Neural progenitor cell (in vitro differentiated cells): Measurements from ENCODE around the gene HDAC5. TPM values are rescaled to one million over a fixed set of nuclear protein-coding genes. Genes with fewer than 3 reads are reported as not detected.

ENCODE experiments used
- DNase-seq: peaks from one replicate; pipeline ENCODE4 v3.0.0-alpha.2; 2016; ENCODE audit warnings: low spot score
- H2AFZ ChIP-seq: fragments of 200-600 bp; sonication (generic); replicated peaks from 2 replicates; pipeline ENCODE4 v1.6.1; 2016; ENCODE audit warnings: antibody characterized with exemption
- H3F3A ChIP-seq: fragments of 200-600 bp; sonication (generic); 2 replicates; pipeline ENCODE4 v1.6.1; 2016; ENCODE audit warnings: antibody characterized with exemption, low read depth
- H3K27ac ChIP-seq: fragments of 200-600 bp; sonication (generic); 2 replicates; pipeline ENCODE4 v1.5.1; 2016; ENCODE audit warnings: mild to moderate bottlenecking
- H3K27me3 ChIP-seq: fragments of 200-600 bp; sonication (generic); 2 replicates; pipeline ENCODE4 v1.6.1; 2016; ENCODE audit warnings: mild to moderate bottlenecking, moderate library complexity
- H3K36me3 ChIP-seq: fragments of 200-600 bp; sonication (generic); 2 replicates; pipeline ENCODE4 v1.5.1; 2016
- H3K4me1 ChIP-seq: fragments of 200-600 bp; sonication (generic); 2 replicates; pipeline ENCODE4 v1.6.1; 2016; ENCODE audit warnings: mixed run types
- H3K4me2 ChIP-seq: fragments of 200-600 bp; sonication (generic); 2 replicates; pipeline ENCODE4 v1.6.1; 2016
- H3K4me3 ChIP-seq: fragments of 200-600 bp; sonication (generic); 2 replicates; pipeline ENCODE4 v1.5.1; 2016
- H3K79me2 ChIP-seq: fragments of 200-600 bp; sonication (generic); 2 replicates; pipeline ENCODE4 v1.6.1; 2016; ENCODE audit warnings: low read depth
- H3K9ac ChIP-seq: fragments of 200-600 bp; sonication (generic); 2 replicates; pipeline ENCODE4 v1.6.1; 2016
- H3K9me3 ChIP-seq: fragments of 200-600 bp; sonication (generic); 2 replicates; pipeline ENCODE4 v1.5.1; 2016; ENCODE audit warnings: low read depth
- H4K20me1 ChIP-seq: fragments of 200-600 bp; sonication (generic); 2 replicates; pipeline ENCODE4 v1.6.1; 2016; ENCODE audit warnings: low read depth
- H3K27ac Mint-ChIP-seq: 3 replicates; pipeline ENCODE4 v1.8.0; 2021; ENCODE audit warnings: mixed read lengths
- H3K27me3 Mint-ChIP-seq: 2 replicates; pipeline ENCODE4 v1.8.0; 2022; ENCODE audit warnings: low read depth, mild to moderate bottlenecking, inconsistent platforms, moderate library complexity, mixed read lengths; ENCODE audit not compliant: insufficient read depth
- H3K36me3 Mint-ChIP-seq: 3 replicates; pipeline ENCODE4 v1.8.0; 2021; ENCODE audit warnings: mixed read lengths
- H3K4me1 Mint-ChIP-seq: 3 replicates; pipeline ENCODE4 v1.8.0; 2021; ENCODE audit warnings: mixed read lengths
- H3K4me3 Mint-ChIP-seq: 3 replicates; pipeline ENCODE4 v1.8.0; 2021; ENCODE audit warnings: mild to moderate bottlenecking, moderate library complexity, mixed read lengths
- H3K9me3 Mint-ChIP-seq: 3 replicates; pipeline ENCODE4 v1.8.0; 2020; ENCODE audit warnings: mixed read lengths
- EZH2 ChIP-seq: fragments of 200-600 bp; sonication (generic); IDR thresholded peaks from 2 replicates; pipeline ENCODE4 v1.6.1; 2017; ENCODE audit warnings: antibody characterized with exemption, mild to moderate bottlenecking, moderate library complexity
- EZH2phosphoT487 ChIP-seq: fragments of 200-600 bp; sonication (generic); IDR thresholded peaks from 2 replicates; pipeline ENCODE4 v1.6.1; 2017; ENCODE audit warnings: antibody characterized with exemption
- total RNA-seq: library from RNA; depleted of rRNA; stranded (reverse); fragments of >200 nt; gene quantifications from 2 replicates; pipeline ENCODE4 v1.2.3, GENCODE V29; 2015; ENCODE audit warnings: low replicate concordance
- TF ChIP-seq, protein P1 (sequence below): fragments of 200-600 bp; sonication (generic); IDR thresholded peaks from 2 replicates; pipeline ENCODE4 v1.5.1; 2017; ENCODE audit warnings: antibody characterized with exemption, mild to moderate bottlenecking

HDAC5 gene
- total RNA-seq, 1 donor from 2014 or later: 23.6 TPM

DNA sequence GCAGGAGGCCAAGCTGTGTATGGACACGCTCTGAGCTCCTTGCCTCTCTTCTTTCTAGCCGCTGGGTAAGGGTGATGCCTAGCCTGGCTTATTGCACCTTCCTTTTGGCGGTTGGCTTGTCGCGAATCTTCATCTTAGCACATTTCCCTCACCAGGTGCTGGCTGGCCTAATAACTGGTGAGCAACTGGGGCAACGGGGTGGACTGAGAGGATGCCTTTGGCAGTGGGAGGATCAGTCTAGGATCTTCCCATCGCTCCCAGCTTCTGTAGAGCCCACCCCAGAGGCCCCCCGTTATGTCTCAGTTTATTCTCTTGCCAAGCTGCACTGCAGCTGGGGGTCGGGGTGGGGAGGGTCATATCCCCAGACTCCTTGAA, 48.5 kb downstream of the HDAC5 start:
- Mint-ChIP-seq H3K4me1 (peaks cover 25% of the 10 kb centered on the region), H3K36me3 (peaks cover 30% of the 10 kb centered on the region), H3K27ac (peak overlapping the region; percentile 66), H3K27me3 (peaks cover 3% of the 10 kb centered on the region), H3K4me3 (no peak overlapping the region), H3K9me3 (no peaks in the 10 kb centered on the region)
- TF ChIP-seq EZH2 (no peak), EZH2phosphoT487 (no peak)
- TF ChIP-seq, protein P1, sequence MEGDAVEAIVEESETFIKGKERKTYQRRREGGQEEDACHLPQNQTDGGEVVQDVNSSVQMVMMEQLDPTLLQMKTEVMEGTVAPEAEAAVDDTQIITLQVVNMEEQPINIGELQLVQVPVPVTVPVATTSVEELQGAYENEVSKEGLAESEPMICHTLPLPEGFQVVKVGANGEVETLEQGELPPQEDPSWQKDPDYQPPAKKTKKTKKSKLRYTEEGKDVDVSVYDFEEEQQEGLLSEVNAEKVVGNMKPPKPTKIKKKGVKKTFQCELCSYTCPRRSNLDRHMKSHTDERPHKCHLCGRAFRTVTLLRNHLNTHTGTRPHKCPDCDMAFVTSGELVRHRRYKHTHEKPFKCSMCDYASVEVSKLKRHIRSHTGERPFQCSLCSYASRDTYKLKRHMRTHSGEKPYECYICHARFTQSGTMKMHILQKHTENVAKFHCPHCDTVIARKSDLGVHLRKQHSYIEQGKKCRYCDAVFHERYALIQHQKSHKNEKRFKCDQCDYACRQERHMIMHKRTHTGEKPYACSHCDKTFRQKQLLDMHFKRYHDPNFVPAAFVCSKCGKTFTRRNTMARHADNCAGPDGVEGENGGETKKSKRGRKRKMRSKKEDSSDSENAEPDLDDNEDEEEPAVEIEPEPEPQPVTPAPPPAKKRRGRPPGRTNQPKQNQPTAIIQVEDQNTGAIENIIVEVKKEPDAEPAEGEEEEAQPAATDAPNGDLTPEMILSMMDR: no peak
- Histone ChIP-seq H4K20me1 (peaks cover 3% of the 10 kb centered on the region), H3K27me3 (no peaks in the 10 kb centered on the region), H3K9me3 (no peaks in the 10 kb centered on the region), H3K4me2 (no peak overlapping the region), H3K36me3 (no peaks in the 10 kb centered on the region), H3K4me3 (no peak overlapping the region), H3K79me2 (peaks cover 35% of the 10 kb centered on the region), H3F3A (peaks cover 40% of the 10 kb centered on the region), H3K4me1 (peaks cover 7% of the 10 kb centered on the region), H3K27ac (no peak overlapping the region), H3K9ac (no peak overlapping the region), H2AFZ (no peak overlapping the region)
- no peak for DNase-seq

DNA sequence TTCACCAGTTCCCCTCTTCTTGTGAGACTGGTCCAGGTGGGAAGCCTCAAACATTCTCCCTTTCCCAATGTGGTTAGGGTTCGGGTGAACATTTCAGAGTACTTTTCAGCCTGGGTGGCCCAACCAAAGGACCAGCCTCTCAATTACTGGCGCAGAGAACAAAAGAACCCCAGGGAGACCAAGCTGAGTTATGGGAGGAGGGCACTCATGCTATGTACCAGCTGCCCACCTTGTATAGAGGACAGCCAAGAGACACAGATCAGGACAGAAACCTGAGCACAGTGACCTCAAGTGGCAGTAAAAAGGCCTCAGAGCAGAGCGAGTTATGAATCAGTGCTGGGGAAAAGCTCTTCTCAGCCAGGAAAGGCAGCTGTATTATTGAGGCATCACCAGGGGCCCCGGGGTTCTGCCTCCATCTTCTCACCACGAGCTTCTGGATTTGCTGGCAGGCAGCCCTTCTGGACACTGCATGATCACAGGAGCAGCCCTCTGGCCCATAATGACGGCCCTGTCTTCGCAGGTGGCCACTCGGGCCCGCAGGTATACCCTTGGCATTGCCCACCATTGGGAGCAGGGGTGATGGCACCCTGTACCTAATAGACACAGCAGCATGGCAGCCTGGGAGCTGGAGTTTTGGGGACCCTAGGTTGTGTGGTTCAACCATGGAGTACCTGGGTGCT, 49.1 kb downstream of the HDAC5 start:
- Histone ChIP-seq H3K9me3 (no peaks in the 10 kb centered on the region), H3F3A (peaks cover 44% of the 10 kb centered on the region), H3K27me3 (no peaks in the 10 kb centered on the region), H3K4me2 (no peak overlapping the region), H3K4me3 (no peak overlapping the region), H3K79me2 (peaks cover 35% of the 10 kb centered on the region), H3K27ac (peak overlapping the region; percentile 43), H3K36me3 (no peaks in the 10 kb centered on the region), H3K9ac (no peak overlapping the region), H4K20me1 (peaks cover 3% of the 10 kb centered on the region), H2AFZ (no peak overlapping the region), H3K4me1 (peaks cover 9% of the 10 kb centered on the region)
- H3K36me3 Mint-ChIP-seq: peaks cover 28% of the 10 kb centered on the region
- DNase-seq: no peak
- H3K27me3 Mint-ChIP-seq: peaks cover 3% of the 10 kb centered on the region
- H3K4me1 Mint-ChIP-seq: peaks cover 24% of the 10 kb centered on the region
- no peaks in the 10 kb centered on the region for H3K9me3 Mint-ChIP-seq
- no peak overlapping the region for H3K27ac Mint-ChIP-seq
- TF ChIP-seq EZH2phosphoT487 (no peak), EZH2 (no peak)
- TF ChIP-seq, protein P1: no peak
- no peak overlapping the region for H3K4me3 Mint-ChIP-seq

DNA sequence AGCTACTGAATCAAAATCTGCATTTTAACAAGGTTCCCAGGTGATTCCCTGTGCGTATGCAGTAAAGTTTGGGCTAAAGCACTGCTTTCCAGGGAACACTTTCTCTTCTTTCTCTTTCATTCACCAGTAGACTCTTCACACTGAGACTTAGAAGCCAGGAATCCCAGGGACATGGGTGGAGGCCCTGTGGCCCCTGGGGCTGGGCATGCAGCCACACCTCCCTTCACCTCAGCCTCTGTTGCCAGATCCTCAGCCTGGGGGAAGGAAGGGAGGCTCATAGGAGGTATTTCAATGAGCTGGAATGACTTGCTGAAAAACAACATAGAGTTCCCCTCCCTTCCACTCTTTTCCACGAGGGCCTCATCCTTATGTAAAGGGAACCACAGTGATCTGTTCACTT, 51.7 kb downstream of the HDAC5 start:
- no peaks in the 10 kb centered on the region for H3K36me3 ChIP-seq
- TF ChIP-seq, protein P1: no peak
- TF ChIP-seq EZH2 (no peak), EZH2phosphoT487 (no peak)
- H3K9ac ChIP-seq: peak overlapping the region; percentile 60
- DNase-seq: no peak
- Mint-ChIP-seq H3K27ac (peak overlapping the region; percentile 26), H3K27me3 (peaks cover 8% of the 10 kb centered on the region), H3K4me3 (peak overlapping the region; percentile 94), H3K36me3 (peaks cover 24% of the 10 kb centered on the region), H3K9me3 (no peaks in the 10 kb centered on the region), H3K4me1 (peaks cover 23% of the 10 kb centered on the region)
- H3K27ac ChIP-seq: no peak overlapping the region
- peaks cover 35% of the 10 kb centered on the region for H3K79me2 ChIP-seq
- no peak overlapping the region for H2AFZ ChIP-seq
- peaks cover 47% of the 10 kb centered on the region for H3F3A ChIP-seq
- peak overlapping the region; percentile 84 for H3K4me2 ChIP-seq
- no peaks in the 10 kb centered on the region for H3K27me3 ChIP-seq
- H3K4me1 ChIP-seq: peaks cover 9% of the 10 kb centered on the region
- no peaks in the 10 kb centered on the region for H3K9me3 ChIP-seq
- peak overlapping the region; percentile 66 for H3K4me3 ChIP-seq
- H4K20me1 ChIP-seq: peaks cover 3% of the 10 kb centered on the region
